ENCODE measurements around the gene CTRL. TPM values are rescaled to one million over a fixed set of nuclear protein-coding genes. Genes with fewer than 3 reads are reported as not detected.
A peak's percentile ranks its signal among the peaks of the same experiment; 100 is the strongest.
"Not testable (repeated sequence)": the region's sequence is repeated elsewhere in the genome, so short reads cannot be mapped to it uniquely, and the experiment has no call there.

Gene CTRL
- total RNA-seq, 2 donors from 2014 or later, result 0.64 to 2.2 TPM

GRCh38 chr16:67975321-67976105 is 43.9 kb upstream of the CTRL start:
- Histone ChIP-seq H3K27me3 (no peaks in the 10 kb centered on the region), H3K4me1 (no peaks in the 10 kb centered on the region), H3K4me3 (no peak overlapping the region), H3K36me3 (no peaks in the 10 kb centered on the region), H3K9me3 (no peaks in the 10 kb centered on the region), H3K27ac (no peak overlapping the region), H3K9ac (ENCODE audit: low read depth in 2 of 2, low read length in 2 of 2) (peak overlapping the region in 1 of 2 donors; percentile 4)
- TF ChIP-seq, protein P1, sequence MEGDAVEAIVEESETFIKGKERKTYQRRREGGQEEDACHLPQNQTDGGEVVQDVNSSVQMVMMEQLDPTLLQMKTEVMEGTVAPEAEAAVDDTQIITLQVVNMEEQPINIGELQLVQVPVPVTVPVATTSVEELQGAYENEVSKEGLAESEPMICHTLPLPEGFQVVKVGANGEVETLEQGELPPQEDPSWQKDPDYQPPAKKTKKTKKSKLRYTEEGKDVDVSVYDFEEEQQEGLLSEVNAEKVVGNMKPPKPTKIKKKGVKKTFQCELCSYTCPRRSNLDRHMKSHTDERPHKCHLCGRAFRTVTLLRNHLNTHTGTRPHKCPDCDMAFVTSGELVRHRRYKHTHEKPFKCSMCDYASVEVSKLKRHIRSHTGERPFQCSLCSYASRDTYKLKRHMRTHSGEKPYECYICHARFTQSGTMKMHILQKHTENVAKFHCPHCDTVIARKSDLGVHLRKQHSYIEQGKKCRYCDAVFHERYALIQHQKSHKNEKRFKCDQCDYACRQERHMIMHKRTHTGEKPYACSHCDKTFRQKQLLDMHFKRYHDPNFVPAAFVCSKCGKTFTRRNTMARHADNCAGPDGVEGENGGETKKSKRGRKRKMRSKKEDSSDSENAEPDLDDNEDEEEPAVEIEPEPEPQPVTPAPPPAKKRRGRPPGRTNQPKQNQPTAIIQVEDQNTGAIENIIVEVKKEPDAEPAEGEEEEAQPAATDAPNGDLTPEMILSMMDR (IDR thresholded peaks at IDR 0.05), result no peak
- intact Hi-C loops (cut with DNase I), result no loop called here
- no peak for DNase-seq

GRCh38 chr16:67972285-67972684 is 40.6 kb upstream of the CTRL start:
- H3K36me3 ChIP-seq; H3K27me3 ChIP-seq; H3K9ac ChIP-seq (ENCODE audit: low read depth in 2 of 2, low read length in 2 of 2); H3K4me1 ChIP-seq; intact Hi-C loops (cut with DNase I); H3K9me3 ChIP-seq; H3K27ac ChIP-seq; DNase-seq; H3K4me3 ChIP-seq: not testable (repeated sequence)

DNA sequence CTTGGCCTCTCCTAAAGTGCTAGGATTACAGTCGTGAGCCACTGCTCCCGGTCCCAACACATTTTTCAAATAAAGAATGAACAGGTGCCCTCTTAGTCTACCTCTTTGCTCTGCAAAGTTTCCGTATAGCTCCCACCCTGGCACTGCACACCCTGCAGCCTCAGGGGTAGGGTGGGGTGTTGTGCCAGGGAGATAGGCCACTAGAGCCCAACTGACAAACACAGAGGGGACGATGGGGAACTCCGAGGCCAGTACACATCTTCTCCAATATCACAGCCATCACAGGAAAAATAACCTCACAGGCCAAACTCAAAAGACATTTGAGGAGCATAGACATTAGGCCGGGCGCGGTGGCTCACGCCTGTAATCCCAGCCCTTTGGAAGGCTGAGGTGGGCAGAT is 39.4 kb upstream of the CTRL start:
- intact Hi-C loops (cut with DNase I), result no loop called here

GRCh38 chr16:67969254-67970039 is 37.8 kb upstream of the CTRL start:
- peak overlapping the region; percentile 66 to 89 for H3K9ac ChIP-seq (ENCODE audit: low read depth in 2 of 2, low read length in 2 of 2)
- peak overlapping the region; percentile 83 for H3K4me3 ChIP-seq
- H3K4me1 ChIP-seq, result peaks cover 6% of the 10 kb centered on the region
- no peaks in the 10 kb centered on the region for H3K36me3 ChIP-seq
- peak overlapping the region; percentile 91 for H3K27ac ChIP-seq
- intact Hi-C loops (cut with DNase I), result no loop called here
- no peaks in the 10 kb centered on the region for H3K9me3 ChIP-seq
- TF ChIP-seq, protein P1 (IDR thresholded peaks at IDR 0.05), result no peak
- no peak for DNase-seq
- H3K27me3 ChIP-seq, result no peaks in the 10 kb centered on the region

More for the DNA sequence above, 39.4 kb upstream of the CTRL start:
- TF ChIP-seq, protein P1 (IDR thresholded peaks at IDR 0.05), result no peak
- Histone ChIP-seq H3K9ac (ENCODE audit: low read depth in 2 of 2, low read length in 2 of 2) (no peak overlapping the region), H3K4me1 (peaks cover 6% of the 10 kb centered on the region), H3K27me3 (no peaks in the 10 kb centered on the region), H3K36me3 (no peaks in the 10 kb centered on the region), H3K27ac (no peak overlapping the region), H3K4me3 (no peak overlapping the region), H3K9me3 (no peaks in the 10 kb centered on the region)
- no peak for DNase-seq

GRCh38 chr16:67968400-67969253 is 37.0 kb upstream of the CTRL start, which contains the start of gene SLC12A4:
TSS of gene SLC12A4 (minus strand) at chr16:67968637. CDS start at chr16:67968553, 84 bp downstream.
- Histone ChIP-seq H3K4me1 (peaks cover 6% of the 10 kb centered on the region), H3K9ac (ENCODE audit: low read depth in 2 of 2, low read length in 2 of 2) (peak within 1 kb of the TSS; percentile 85 to 89), H3K4me3 (peak within 1 kb of the TSS; percentile 83), H3K27me3 (no peaks in the 10 kb centered on the region), H3K36me3 (no peaks in the 10 kb centered on the region), H3K9me3 (no peaks in the 10 kb centered on the region), H3K27ac (peak within 1 kb of the TSS; percentile 91)
- TF ChIP-seq, protein P1 (IDR thresholded peaks at IDR 0.05), result no peak
- peak; percentile 82 for DNase-seq
- intact Hi-C loops (cut with DNase I), result no loop called here

All from colonic mucosa (tissue), 4 donors.